Measurements from ENCODE around the gene CDH3.

DNA sequence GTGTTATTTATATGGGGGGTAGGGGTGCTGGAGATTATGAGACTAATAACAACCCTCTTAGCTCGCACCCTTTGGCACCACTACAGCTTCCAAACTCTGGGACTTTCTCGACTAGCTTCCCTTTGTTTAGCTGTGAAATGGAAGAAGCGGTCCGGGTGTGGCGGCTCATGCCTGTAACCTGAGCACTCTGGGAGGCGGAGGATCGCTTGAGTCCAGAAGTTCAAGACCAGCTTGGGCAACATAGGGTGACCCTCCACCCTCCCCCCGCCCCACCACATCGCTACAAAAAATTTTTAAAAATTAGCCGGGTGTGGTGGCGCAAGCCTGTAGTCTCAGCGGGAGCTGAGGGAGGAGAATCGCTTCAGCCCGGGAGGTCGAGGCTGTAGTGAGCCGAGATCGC lies 814 bp upstream of the CDH3 start:
- no peak for TF ChIP-seq POLR2A (IDR thresholded peaks at IDR 0.05)
- TF ChIP-seq, protein P1, sequence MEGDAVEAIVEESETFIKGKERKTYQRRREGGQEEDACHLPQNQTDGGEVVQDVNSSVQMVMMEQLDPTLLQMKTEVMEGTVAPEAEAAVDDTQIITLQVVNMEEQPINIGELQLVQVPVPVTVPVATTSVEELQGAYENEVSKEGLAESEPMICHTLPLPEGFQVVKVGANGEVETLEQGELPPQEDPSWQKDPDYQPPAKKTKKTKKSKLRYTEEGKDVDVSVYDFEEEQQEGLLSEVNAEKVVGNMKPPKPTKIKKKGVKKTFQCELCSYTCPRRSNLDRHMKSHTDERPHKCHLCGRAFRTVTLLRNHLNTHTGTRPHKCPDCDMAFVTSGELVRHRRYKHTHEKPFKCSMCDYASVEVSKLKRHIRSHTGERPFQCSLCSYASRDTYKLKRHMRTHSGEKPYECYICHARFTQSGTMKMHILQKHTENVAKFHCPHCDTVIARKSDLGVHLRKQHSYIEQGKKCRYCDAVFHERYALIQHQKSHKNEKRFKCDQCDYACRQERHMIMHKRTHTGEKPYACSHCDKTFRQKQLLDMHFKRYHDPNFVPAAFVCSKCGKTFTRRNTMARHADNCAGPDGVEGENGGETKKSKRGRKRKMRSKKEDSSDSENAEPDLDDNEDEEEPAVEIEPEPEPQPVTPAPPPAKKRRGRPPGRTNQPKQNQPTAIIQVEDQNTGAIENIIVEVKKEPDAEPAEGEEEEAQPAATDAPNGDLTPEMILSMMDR (IDR thresholded peaks at IDR 0.05): no peak

All from transverse colon (tissue), 3 donors.